HUES48 (cell line): ENCODE results near the gene GNB1L.

Source experiments
- H3K27ac ChIP-seq: one replicate; pipeline ENCODE4 v1.7.0; 2013; ENCODE audit warnings: low read depth, low read length, inconsistent platforms
- H3K27me3 ChIP-seq: 2 replicates; pipeline ENCODE4 v1.6.1; 2013; ENCODE audit warnings: mild to moderate bottlenecking, low read length; ENCODE audit not compliant: control insufficient read depth, insufficient read depth
- H3K36me3 ChIP-seq: 2 replicates; pipeline ENCODE4 v1.6.1; 2013; ENCODE audit warnings: low read length; ENCODE audit not compliant: control insufficient read depth, insufficient read depth
- H3K4me1 ChIP-seq: 2 replicates; pipeline ENCODE4 v1.6.1; 2013; ENCODE audit warnings: mild to moderate bottlenecking, low read length; ENCODE audit not compliant: control insufficient read depth, insufficient read depth
- H3K4me3 ChIP-seq: 2 replicates; pipeline ENCODE4 v1.5.1; 2013; ENCODE audit warnings: mild to moderate bottlenecking, low read depth, low read length
- H3K9ac ChIP-seq: 2 replicates; pipeline ENCODE4 v1.6.1; 2013; ENCODE audit warnings: mild to moderate bottlenecking, low read depth, low read length, moderate library complexity
- H3K9me3 ChIP-seq: 2 replicates; pipeline ENCODE4 v1.6.1; 2013; ENCODE audit warnings: low read length; ENCODE audit not compliant: control insufficient read depth, insufficient read depth

The GNB1L gene

GRCh38 chr22:19874307-19875060 is 19.8 kb upstream of the GNB1L start:
- H3K9me3 ChIP-seq: no peaks in the 10 kb centered on the region
- no peak overlapping the region for H3K27ac ChIP-seq
- H3K9ac ChIP-seq: no peak overlapping the region
- no peaks in the 10 kb centered on the region for H3K27me3 ChIP-seq
- H3K4me3 ChIP-seq: no peak overlapping the region
- no peaks in the 10 kb centered on the region for H3K36me3 ChIP-seq
- H3K4me1 ChIP-seq: 0 out of 2 replicates have a peak, but pooled peaks cover 4% of the 10 kb centered on the region

DNA sequence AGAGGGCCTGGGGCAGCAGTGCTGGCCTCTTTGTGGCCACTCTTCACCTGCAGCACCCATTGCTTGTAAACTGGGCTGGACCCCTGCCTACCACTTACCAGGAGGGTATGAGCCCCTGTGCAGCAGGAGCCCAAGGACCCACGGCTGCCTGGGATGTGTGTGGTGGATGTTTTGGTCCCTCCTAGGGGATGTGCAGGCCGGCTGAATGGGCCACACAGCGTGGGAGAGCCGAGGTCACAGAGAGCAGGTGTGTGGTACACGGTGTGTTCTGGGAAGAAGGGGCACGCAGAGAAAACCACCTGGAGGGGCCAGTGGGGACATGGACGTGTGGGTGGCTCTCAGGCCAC is 19.3 kb upstream of the GNB1L start:
- 0 out of 2 replicates have a peak, but pooled peaks cover under 1% of the 10 kb centered on the region for H3K4me1 ChIP-seq
- H3K9me3 ChIP-seq: no peaks in the 10 kb centered on the region
- no peaks in the 10 kb centered on the region for H3K27me3 ChIP-seq
- no peak overlapping the region for H3K27ac ChIP-seq
- H3K36me3 ChIP-seq: no peaks in the 10 kb centered on the region
- H3K4me3 ChIP-seq: no peak overlapping the region
- no peak overlapping the region for H3K9ac ChIP-seq

- Histone ChIP-seq H3K4me3 (no peak overlapping the region), H3K9ac (no peak overlapping the region), H3K27ac (no peak overlapping the region)
Measured at GRCh38 chr22:19873138-19873959, 18.7 kb upstream of the GNB1L start.

DNA sequence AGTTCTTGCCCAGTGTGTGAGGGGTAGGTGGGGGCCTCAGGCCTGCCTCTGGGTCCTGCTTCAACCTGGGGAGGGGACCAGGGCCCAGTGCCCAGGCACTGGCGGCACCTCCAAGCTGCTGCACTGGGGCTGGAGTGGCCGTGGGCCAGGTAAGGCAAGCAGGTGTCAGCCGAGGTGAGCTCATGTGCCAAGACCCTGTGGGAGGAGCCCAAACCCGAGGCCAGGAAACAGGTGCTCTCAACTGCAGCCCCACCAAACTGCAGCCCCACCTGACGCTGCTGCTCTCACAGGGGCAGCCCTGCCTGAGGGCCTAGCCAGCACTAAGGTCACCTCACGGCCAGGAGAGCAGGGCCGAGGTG is 18.1 kb upstream of the GNB1L start:
- no peaks in the 10 kb centered on the region for H3K9me3 ChIP-seq
- no peak overlapping the region for H3K27ac ChIP-seq
- H3K4me1 ChIP-seq: no peaks in the 10 kb centered on the region
- no peak overlapping the region for H3K9ac ChIP-seq
- no peaks in the 10 kb centered on the region for H3K27me3 ChIP-seq
- H3K4me3 ChIP-seq: no peak overlapping the region
- no peaks in the 10 kb centered on the region for H3K36me3 ChIP-seq

More at GRCh38 chr22:19873138-19873959, 18.7 kb upstream of the GNB1L start:
- H3K9me3 ChIP-seq: no peaks in the 10 kb centered on the region
- H3K27me3 ChIP-seq: no peaks in the 10 kb centered on the region
- H3K36me3 ChIP-seq: no peaks in the 10 kb centered on the region
- no peaks in the 10 kb centered on the region for H3K4me1 ChIP-seq

DNA sequence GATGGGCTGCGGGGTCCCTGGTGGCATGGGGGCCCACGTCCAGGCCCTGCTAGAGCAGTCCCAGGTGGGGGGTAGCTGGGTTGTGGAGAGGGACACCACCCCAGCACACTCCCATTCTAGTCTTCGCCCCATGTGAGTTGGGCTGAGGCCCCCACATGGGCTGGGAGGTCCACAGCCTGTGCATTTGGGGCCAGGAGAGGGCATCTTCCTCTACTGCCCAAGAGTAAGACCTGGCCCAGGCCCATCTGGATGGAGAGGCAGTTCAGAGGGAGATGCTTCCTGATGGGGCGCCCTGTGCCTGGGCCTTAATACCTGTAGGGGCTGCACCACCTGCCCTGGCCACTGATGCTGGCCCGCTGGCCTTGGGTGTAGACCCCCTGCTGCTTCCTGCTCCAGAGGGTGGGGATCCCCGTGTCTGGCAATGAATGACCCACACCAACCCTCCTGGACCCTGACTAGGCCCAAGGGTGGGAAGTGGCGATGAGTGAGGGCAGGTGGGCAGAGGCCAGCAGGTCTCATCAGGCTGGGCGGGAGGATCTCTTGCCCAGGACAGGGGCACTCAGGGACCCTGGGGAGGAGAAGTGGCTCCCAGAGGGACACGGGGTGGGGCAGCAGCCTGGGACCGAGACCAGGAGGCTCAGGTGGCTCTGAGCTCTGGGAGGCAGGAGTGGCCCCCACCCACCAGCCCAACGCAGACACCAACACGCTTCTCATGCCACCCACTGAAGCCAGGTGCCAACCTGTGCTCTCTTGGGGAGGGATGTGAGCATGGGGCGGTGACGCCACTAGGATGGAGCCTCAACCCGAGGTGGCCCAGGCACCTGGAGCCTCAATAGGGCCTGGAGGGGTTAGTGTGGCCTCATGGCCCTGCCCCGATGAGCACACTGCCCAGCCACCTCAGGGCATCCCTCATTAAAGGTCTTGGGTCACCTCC is 17.4 kb upstream of the GNB1L start:
- Histone ChIP-seq H3K27ac (no peak overlapping the region), H3K4me3 (no peak overlapping the region), H3K36me3 (no peaks in the 10 kb centered on the region), H3K27me3 (no peaks in the 10 kb centered on the region), H3K9ac (no peak overlapping the region), H3K9me3 (no peaks in the 10 kb centered on the region), H3K4me1 (no peaks in the 10 kb centered on the region)

DNA sequence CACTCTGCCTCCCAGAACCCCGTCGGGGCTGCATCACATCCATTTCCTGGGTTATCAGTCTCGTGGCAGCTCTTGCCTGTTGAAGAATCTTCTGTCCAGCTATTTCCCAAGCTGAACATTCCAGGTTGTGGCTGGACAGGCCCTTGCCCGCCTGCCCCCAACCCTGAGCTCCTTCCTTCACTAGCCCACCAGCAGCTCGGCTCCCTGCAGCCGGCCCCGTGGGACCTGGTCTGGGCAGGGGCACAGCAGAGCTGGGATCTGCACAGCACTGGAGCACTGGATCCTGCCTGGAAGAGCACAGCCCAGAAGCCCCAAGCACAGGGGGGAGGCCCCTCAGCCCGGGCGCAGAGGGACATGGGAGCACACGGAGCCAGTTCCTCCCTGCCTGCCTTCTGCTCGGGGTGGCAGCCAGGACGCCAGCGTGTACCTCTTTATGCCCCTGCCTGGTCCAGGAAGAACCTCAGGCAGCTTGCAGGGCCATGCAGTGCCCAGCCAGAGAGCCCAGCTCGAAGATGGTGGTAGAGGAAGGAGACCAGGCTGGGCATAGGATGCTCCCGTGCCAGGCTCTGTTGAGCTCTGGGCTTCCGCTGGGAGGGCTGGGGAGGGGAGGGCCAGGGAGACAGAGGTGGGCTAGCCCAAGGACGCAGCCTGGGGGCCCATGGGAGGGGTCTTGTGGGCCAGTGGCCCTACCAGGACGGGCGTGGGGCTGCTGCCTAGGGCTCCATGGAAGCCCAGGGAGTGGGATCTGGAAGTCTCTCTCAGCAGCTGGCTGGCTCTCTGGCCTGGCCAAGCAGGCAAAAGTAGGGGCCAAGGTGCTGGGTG is 16.6 kb upstream of the GNB1L start:
- no peak overlapping the region for H3K27ac ChIP-seq

GRCh38 chr22:19870153-19871022 is 15.7 kb upstream of the GNB1L start:
- Histone ChIP-seq H3K27me3 (no peaks in the 10 kb centered on the region), H3K4me1 (no peaks in the 10 kb centered on the region), H3K9me3 (no peaks in the 10 kb centered on the region), H3K4me3 (no peak overlapping the region), H3K27ac (no peak overlapping the region), H3K36me3 (no peaks in the 10 kb centered on the region), H3K9ac (no peak overlapping the region)

More for the DNA sequence above, 16.6 kb upstream of the GNB1L start:
- H3K4me1 ChIP-seq: no peaks in the 10 kb centered on the region
- H3K9ac ChIP-seq: no peak overlapping the region
- H3K36me3 ChIP-seq: no peaks in the 10 kb centered on the region
- H3K9me3 ChIP-seq: no peaks in the 10 kb centered on the region
- H3K27me3 ChIP-seq: no peaks in the 10 kb centered on the region
- H3K4me3 ChIP-seq: no peak overlapping the region

- Histone ChIP-seq H3K9ac (no peak overlapping the region), H3K9me3 (no peaks in the 10 kb centered on the region), H3K27ac (no peak overlapping the region), H3K4me1 (no peaks in the 10 kb centered on the region), H3K4me3 (no peak overlapping the region), H3K27me3 (no peaks in the 10 kb centered on the region), H3K36me3 (no peaks in the 10 kb centered on the region)
Measured at GRCh38 chr22:19869497-19870152, 15.0 kb upstream of the GNB1L start.

DNA sequence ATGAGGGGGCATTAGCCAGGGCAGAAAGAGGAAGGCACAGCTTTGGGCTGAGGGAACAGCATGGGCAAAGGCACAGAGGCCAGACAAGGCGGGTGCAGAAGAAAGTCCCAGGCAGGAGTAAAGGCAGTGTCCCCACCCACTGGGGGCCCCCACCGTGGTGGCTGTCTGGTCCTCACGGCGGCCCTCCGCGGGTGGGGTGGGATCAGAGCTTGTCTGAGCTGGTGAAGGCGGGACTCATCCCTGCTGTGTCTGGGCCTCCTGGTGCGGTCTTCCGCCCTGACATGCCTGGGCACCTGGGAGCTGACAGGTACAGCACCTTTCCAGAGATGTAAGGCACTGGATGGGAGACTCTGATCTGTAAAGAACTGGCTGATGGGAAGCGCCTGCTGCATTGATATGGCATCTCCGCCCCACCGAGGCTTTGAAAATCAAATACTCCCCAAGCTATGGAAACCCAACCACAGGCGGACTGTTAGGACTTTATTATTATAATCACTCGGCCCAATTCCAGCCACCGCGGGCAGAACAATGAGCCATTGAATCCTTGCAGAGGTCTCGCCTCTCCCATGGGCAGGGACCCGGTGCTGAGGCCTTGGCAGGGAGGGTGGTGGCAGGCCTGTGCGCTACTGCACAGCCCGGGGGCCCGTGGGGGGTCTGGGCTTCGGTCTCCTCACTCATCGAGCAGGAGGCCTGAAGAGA is 14.2 kb upstream of the GNB1L start:
- H3K36me3 ChIP-seq: no peaks in the 10 kb centered on the region
- H3K4me1 ChIP-seq: no peaks in the 10 kb centered on the region
- H3K27me3 ChIP-seq: no peaks in the 10 kb centered on the region
- no peaks in the 10 kb centered on the region for H3K9me3 ChIP-seq
- no peak overlapping the region for H3K4me3 ChIP-seq
- no peak overlapping the region for H3K27ac ChIP-seq
- H3K9ac ChIP-seq: no peak overlapping the region
